HepG2 (cell line): ENCODE results near the gene PSMD6. TPM values are rescaled to one million over a fixed set of nuclear protein-coding genes. Genes with fewer than 3 reads are reported as not detected.
A peak's percentile ranks its signal among the peaks of the same experiment; 100 is the strongest.

ENCODE experiments used
- ATAC-seq: fragments of 200-7000 bp; cut with Tn5 transposase; 3 replicates; pipeline ENCODE4 v1.9.1; 2020; ENCODE audit warnings: mild to moderate bottlenecking, moderate library complexity
- BruUV-seq: library from RNA; stranded (reverse); fragments of 400-500 nt; replicated peaks from 2 replicates; lab custom pipeline; 2021; lab: Mats Ljungman, UMichigan
- CTCF ChIA-PET: fragments of 300-600 bp; formaldehyde crosslinking; extraction: SDS; loops from one replicate; lab custom pipeline; 2021; ENCODE audit warnings: low total read pairs, inconsistent platforms, low intra/inter-chr PET ratio; lab: Yijun Ruan, JAX
- POLR2A ChIA-PET: fragments of 350-600 bp; sonication (Branson Sonifier 250); formaldehyde crosslinking; loops from one replicate; lab custom pipeline; 2020; ENCODE audit warnings: antibody characterized with exemption, inconsistent platforms; lab: Yijun Ruan, JAX
- DNase-seq: peaks from one replicate; pipeline ENCODE4 v3.0.0-alpha.2; 2015; ENCODE audit warnings: low spot score
- FAIRE-seq: peaks from 3 replicates; lab custom pipeline; 2011; peaks lifted over from hg19 to GRCh38; lab: Jason Lieb, UNC
- H2AFZ ChIP-seq: one replicate; pipeline ENCODE4 v1.6.1; 2011; ENCODE audit warnings: low read length, inconsistent platforms
- H3K27ac ChIP-seq: fragments of 300-600 bp; 3 replicates; pipeline ENCODE4 v1.8.0; 2011; ENCODE audit warnings: mixed run types, mild to moderate bottlenecking, mixed read lengths, low read length, inconsistent platforms; ENCODE audit not compliant: insufficient read depth; ENCODE audit errors: extremely low read length
- H3K27me3 ChIP-seq, 2 experiments: fragments of 200-600 bp in 1 of 2; 2 replicates in 1 of 2; 3 replicates in 1 of 2; pipeline versions ENCODE4 v1.6.0 to v1.8.0; 2011; ENCODE audit warnings: low read length in 2 of 2, mild to moderate bottlenecking in 2 of 2, moderate library complexity in 2 of 2, inconsistent platforms in 1 of 2; ENCODE audit not compliant: insufficient read depth in 2 of 2, control insufficient read depth in 1 of 2
- H3K36me3 ChIP-seq, 2 experiments: fragments of 200-600 bp in 1 of 2; replicated peaks in 1 of 2; 2 replicates in 1 of 2; 3 replicates in 1 of 2; pipeline versions ENCODE4 v1.5.1 to v1.8.0; 2011; ENCODE audit warnings: low read length in 2 of 2, inconsistent platforms in 1 of 2; ENCODE audit not compliant: insufficient read depth in 2 of 2, control insufficient read depth in 1 of 2
- H3K4me1 ChIP-seq: 2 replicates; pipeline ENCODE4 v1.5.1; 2012; ENCODE audit warnings: low read length, inconsistent platforms; ENCODE audit not compliant: insufficient read depth
- H3K4me2 ChIP-seq: 2 replicates; pipeline ENCODE4 v1.6.0; 2011; ENCODE audit warnings: low read depth, low read length, inconsistent platforms
- H3K4me3 ChIP-seq, 3 experiments: fragments of 200-600 bp in 1 of 3; sonication (generic), shearing (Covaris generic) in 1 of 3; replicated peaks in 1 of 3; 2 replicates each; pipeline ENCODE4 v1.5.1; 2011 to 2016; ENCODE audit warnings: low read length in 3 of 3, inconsistent platforms in 2 of 3, low read depth in 2 of 3, mild to moderate bottlenecking in 2 of 3, control low read depth in 1 of 3, mixed read lengths in 1 of 3; ENCODE audit not compliant: insufficient read depth in 1 of 3
- H3K79me2 ChIP-seq: one replicate; pipeline ENCODE4 v1.6.1; 2011; ENCODE audit warnings: low read length, inconsistent platforms; ENCODE audit not compliant: insufficient read depth
- H3K9ac ChIP-seq: 2 replicates; pipeline ENCODE4 v1.6.0; 2011; ENCODE audit warnings: mild to moderate bottlenecking, low read depth, low read length, inconsistent platforms; ENCODE audit not compliant: insufficient read depth
- H3K9me3 ChIP-seq: 2 replicates; pipeline ENCODE4 v1.5.1; 2012; ENCODE audit warnings: mild to moderate bottlenecking, low read length
- H4K20me1 ChIP-seq: 2 replicates; pipeline ENCODE4 v1.6.0; 2011; ENCODE audit warnings: inconsistent platforms, mild to moderate bottlenecking, low read length, moderate library complexity; ENCODE audit not compliant: insufficient read depth
- CBX1 ChIP-seq: IDR thresholded peaks from one replicate; pipeline ENCODE4 v1.6.1; 2016; ENCODE audit warnings: antibody characterized with exemption, low read depth
- CEBPG ChIP-seq: IDR thresholded peaks from 2 replicates; pipeline ENCODE4 v1.6.1; 2016
- DPF2 ChIP-seq: sonication (generic); formaldehyde crosslinking; IDR thresholded peaks from 2 replicates; pipeline ENCODE4 v1.4.0; 2020; ENCODE audit warnings: mild to moderate bottlenecking, low read depth, missing genetic modification reagents, borderline replicate concordance
- FOXP1 ChIP-seq, 2 experiments: fragments of 450-650 bp in 1 of 2; IDR thresholded peaks; 2 replicates each; pipeline ENCODE4 v1.6.1; 2017 to 2018; ENCODE audit warnings: antibody characterized with exemption in 1 of 2
- GFI1 ChIP-seq: sonication (generic); formaldehyde crosslinking; IDR thresholded peaks from 2 replicates; pipeline ENCODE4 v1.5.0; 2020; ENCODE audit warnings: missing genetic modification reagents, mild to moderate bottlenecking, borderline replicate concordance
- GLI4 ChIP-seq: sonication (generic); formaldehyde crosslinking; IDR thresholded peaks from 2 replicates; pipeline ENCODE4 v1.5.1; 2020; ENCODE audit warnings: missing genetic modification reagents, mild to moderate bottlenecking, moderate library complexity, borderline replicate concordance
- NFATC3 ChIP-seq: sonication (generic); formaldehyde crosslinking; IDR thresholded peaks from 2 replicates; pipeline ENCODE4 v1.5.1; 2020; ENCODE audit warnings: mild to moderate bottlenecking, missing genetic modification reagents
- SMAD3 ChIP-seq: sonication (generic); formaldehyde crosslinking; IDR thresholded peaks from 2 replicates; pipeline ENCODE4 v1.4.0; 2020; ENCODE audit warnings: missing genetic modification reagents
- SMAD9 ChIP-seq: sonication (generic); formaldehyde crosslinking; IDR thresholded peaks from 2 replicates; pipeline ENCODE4 v1.5.1; 2020; ENCODE audit warnings: mild to moderate bottlenecking, missing genetic modification reagents
- SMARCE1 ChIP-seq: fragments of 450-650 bp; IDR thresholded peaks from 2 replicates; pipeline ENCODE4 v1.6.1; 2017; ENCODE audit warnings: borderline replicate concordance
- SOX13 ChIP-seq, 3 experiments: fragments of 450-650 bp in 1 of 3; sonication (generic) in 1 of 3; formaldehyde crosslinking in 1 of 3; IDR thresholded peaks in 2 of 3; conservative IDR thresholded peaks in 1 of 3; 2 replicates each; pipeline versions ENCODE4 v1.5.0 to v1.6.1; 2016 to 2020; ENCODE audit warnings: antibody characterized with exemption in 1 of 3, mild to moderate bottlenecking in 1 of 3, missing compliant biosample characterization in 1 of 3, missing genetic modification reagents in 1 of 3, moderate library complexity in 1 of 3
- ZNF343 ChIP-seq: sonication (generic); formaldehyde crosslinking; IDR thresholded peaks from 2 replicates; pipeline ENCODE4 v1.4.0; 2020; ENCODE audit warnings: mild to moderate bottlenecking, missing genetic modification reagents
- ZNF562 ChIP-seq: sonication (generic); formaldehyde crosslinking; IDR thresholded peaks from 2 replicates; pipeline ENCODE4 v1.8.0; 2022; ENCODE audit warnings: missing genetic modification reagents, borderline replicate concordance
- ZNF780A ChIP-seq: sonication (generic); formaldehyde crosslinking; IDR thresholded peaks from 2 replicates; pipeline ENCODE4 v1.8.0; 2022; ENCODE audit warnings: mild to moderate bottlenecking, missing genetic modification reagents, moderate library complexity
- ZZZ3 ChIP-seq: sonication (generic); formaldehyde crosslinking; IDR thresholded peaks from 2 replicates; pipeline ENCODE4 v1.4.0; 2020; ENCODE audit warnings: missing genetic modification reagents, mild to moderate bottlenecking, borderline replicate concordance
- WGBS: methylation state at CpG from one replicate; pipeline ENCODE4 v1.1.6; 2017; ENCODE audit warnings: low lambda C conversion rate; 5-methylcytosine and 5-hydroxymethylcytosine counted together
- in situ Hi-C: cut with HindIII; loops from 2 replicates; pipeline ENCODE4 v1.10.0; 2017; ENCODE audit warnings: low pct_unique_long_range_greater_than_20kb; ENCODE audit not compliant: extremely low pct_ligation_motif_present
- intact Hi-C: fragments of 100-400 bp; cut with micrococcal nuclease; formaldehyde crosslinking; loops from one replicate; pipeline ENCODE4 v1.10.0; 2022; ENCODE audit not compliant: unreplicated experiment
- polyA plus RNA-seq, 8 experiments: library from polyadenylated mRNA; depleted of rRNA in 3 of 8; stranded (reverse) in 7 of 8; unstranded in 1 of 8; fragments of >200 nt; fragmentation: Illumina TruSeq in 4 of 8; extraction: Trizol in 4 of 8; gene quantifications; 2 replicates each; pipeline versions ENCODE4 v1.2.1 to v1.2.3, GENCODE V29; 2011 to 2016; ENCODE audit warnings: low read depth in 4 of 8, missing spikeins in 1 of 8, mixed read lengths in 1 of 8; ENCODE audit not compliant: insufficient read depth in 1 of 8
- total RNA-seq, 5 experiments: library from RNA; depleted of rRNA; stranded (reverse); fragments of >200 nt; fragmentation: Illumina TruSeq; extraction: Trizol; gene quantifications; 2 replicates each; pipeline ENCODE4 v1.2.3, GENCODE V29; 2016; ENCODE audit warnings: low read depth in 1 of 5
- TF ChIP-seq, protein P1 (sequence below): sonication (generic); formaldehyde crosslinking; conservative IDR thresholded peaks from 2 replicates; pipeline ENCODE4 v1.4.0; 2020; ENCODE audit warnings: missing genetic modification reagents
- TF ChIP-seq, protein P2 (sequence below): sonication (generic); formaldehyde crosslinking; IDR thresholded peaks from 2 replicates; pipeline ENCODE4 v1.8.1; 2022; ENCODE audit warnings: mild to moderate bottlenecking, missing genetic modification reagents
- TF ChIP-seq, protein P3 (sequence below): sonication (generic); formaldehyde crosslinking; IDR thresholded peaks from 2 replicates; pipeline ENCODE4 v1.4.0; 2020; ENCODE audit warnings: missing genetic modification reagents

PSMD6 gene
- total and polyA plus RNA-seq, 2 of the 13 experiments (the other 11 are each of a cell fraction or from before 2014, with no cell fraction given), result 36.8 to 117 TPM

DNA sequence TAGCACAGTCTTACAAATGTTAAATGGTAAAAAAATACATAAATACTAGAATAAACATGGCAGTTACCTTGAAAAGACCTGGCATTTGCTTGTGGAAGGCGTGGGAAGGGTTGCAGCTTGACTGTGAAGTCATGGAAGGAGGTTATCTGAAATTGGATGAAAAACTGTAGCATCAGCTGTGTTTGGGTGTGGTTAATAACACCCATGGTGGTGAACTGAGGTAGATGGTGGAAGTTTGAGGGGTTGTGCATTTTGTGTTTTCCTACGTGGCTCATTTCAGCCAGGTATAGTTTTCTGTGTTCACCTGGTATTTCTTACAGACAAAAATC, 46.5 kb downstream of the PSMD6 start (continued):
- TF ChIP-seq, protein P1, sequence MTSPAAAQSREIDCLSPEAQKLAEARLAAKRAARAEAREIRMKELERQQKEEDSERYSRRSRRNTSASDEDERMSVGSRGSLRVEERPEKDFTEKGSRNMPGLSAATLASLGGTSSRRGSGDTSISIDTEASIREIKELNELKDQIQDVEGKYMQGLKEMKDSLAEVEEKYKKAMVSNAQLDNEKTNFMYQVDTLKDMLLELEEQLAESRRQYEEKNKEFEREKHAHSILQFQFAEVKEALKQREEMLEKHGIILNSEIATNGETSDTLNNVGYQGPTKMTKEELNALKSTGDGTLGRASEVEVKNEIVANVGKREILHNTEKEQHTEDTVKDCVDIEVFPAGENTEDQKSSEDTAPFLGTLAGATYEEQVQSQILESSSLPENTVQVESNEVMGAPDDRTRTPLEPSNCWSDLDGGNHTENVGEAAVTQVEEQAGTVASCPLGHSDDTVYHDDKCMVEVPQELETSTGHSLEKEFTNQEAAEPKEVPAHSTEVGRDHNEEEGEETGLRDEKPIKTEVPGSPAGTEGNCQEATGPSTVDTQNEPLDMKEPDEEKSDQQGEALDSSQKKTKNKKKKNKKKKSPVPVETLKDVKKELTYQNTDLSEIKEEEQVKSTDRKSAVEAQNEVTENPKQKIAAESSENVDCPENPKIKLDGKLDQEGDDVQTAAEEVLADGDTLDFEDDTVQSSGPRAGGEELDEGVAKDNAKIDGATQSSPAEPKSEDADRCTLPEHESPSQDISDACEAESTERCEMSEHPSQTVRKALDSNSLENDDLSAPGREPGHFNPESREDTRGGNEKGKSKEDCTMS (CRISPR knock-in tag), result no peak
- TF ChIP-seq, all 625 proteins: peak for 0

DNA sequence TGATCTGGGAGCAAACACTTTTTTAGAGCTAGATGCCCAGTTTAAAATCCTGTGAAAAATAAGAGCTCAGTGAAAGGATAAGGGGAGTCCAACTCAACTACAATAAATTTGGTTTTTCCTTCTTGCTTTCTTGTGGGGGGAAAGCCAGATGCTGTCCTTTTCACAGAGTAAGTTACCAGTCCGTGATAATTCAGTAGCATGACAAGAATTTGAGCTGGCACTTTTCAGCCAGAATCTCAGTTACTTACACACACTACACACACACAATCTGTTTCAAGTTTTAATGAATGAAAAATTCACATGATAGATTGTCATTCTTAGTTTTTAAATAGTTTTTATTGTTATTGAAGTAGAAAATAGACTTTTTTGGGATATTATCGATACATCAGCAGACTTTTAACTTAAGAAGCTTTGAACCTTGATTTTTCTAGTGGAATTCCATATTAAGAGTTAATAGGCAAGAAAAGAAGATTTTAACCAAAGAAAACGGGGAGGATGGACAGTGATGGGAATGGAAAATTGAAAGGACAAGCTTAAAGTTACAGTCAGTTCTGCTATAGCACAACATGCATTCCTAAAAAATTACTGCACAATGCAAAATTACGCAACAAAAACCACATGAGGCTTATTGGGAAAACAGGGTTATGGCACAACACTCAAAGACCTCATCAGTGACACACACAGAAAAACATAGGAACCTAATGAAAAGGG, 47.0 kb downstream of the PSMD6 start:
- Histone ChIP-seq H3K4me3 (no peak overlapping the region), H3K9me3 (no peaks in the 10 kb centered on the region), H3K79me2 (peaks cover 56% of the 10 kb centered on the region), H3K27me3 (no peaks in the 10 kb centered on the region), H3K4me2 (no peak overlapping the region), H3K27ac (peak overlapping the region; percentile 16), H2AFZ (no peak overlapping the region), H4K20me1 (no peaks in the 10 kb centered on the region), H3K36me3 (peaks cover 13 to 19% of the 10 kb centered on the region in 2 experiments), H3K9ac (no peak overlapping the region), H3K4me1 (peaks cover 33% of the 10 kb centered on the region)
- POLR2A ChIA-PET, result interaction anchor here (1.4 to 2.6 kb wide), 2 partner anchors 8 to 64 kb away, joined by 4 to 11 read pairs; partner anchors contain the start of gene SCAANT1
- ATAC-seq (no peak; the same call in 2 of the 3 replicates), FAIRE-seq (no peak), DNase-seq (peak; percentile 62)
- WGBS, result 97% methylated on average over 4 of the region's 4 CpGs
- intact Hi-C loops, result no loop called here
- CTCF ChIA-PET, result no interaction called here
- BruUV-seq, result no TSS peak
- in situ Hi-C loops, result no loop called here
- TF ChIP-seq CBX1 (no peak), SMARCE1 (no peak), NFATC3 (CRISPR knock-in tag) (no peak), SMAD9 (CRISPR knock-in tag) (no peak), SOX13 (IDR thresholded peaks at IDR 0.05) (no peak), SOX13 (CRISPR knock-in tag; conservative IDR thresholded peaks at IDR 0.05 in 1 of 2, IDR thresholded peaks at IDR 0.05 in 1 of 2) (peak in 1 of 2 experiments; percentile 86; a peak in 2 of 4 replicates), GFI1 (CRISPR knock-in tag) (no peak), ZNF780A (no peak), DPF2 (no peak), CEBPG (CRISPR knock-in tag) (peak; percentile 82), SMAD3 (CRISPR knock-in tag) (0 out of 2 replicates have a peak, but pooled peaks have one; percentile 25), FOXP1 (IDR thresholded peaks at IDR 0.05) (no peak), FOXP1 (CRISPR knock-in tag; IDR thresholded peaks at IDR 0.05) (peak; percentile 41; the same call in 1 of the 2 replicates), ZNF343 (CRISPR knock-in tag) (no peak), ZNF562 (no peak), GLI4 (CRISPR knock-in tag) (no peak), ZZZ3 (no peak)
- TF ChIP-seq, protein P2, sequence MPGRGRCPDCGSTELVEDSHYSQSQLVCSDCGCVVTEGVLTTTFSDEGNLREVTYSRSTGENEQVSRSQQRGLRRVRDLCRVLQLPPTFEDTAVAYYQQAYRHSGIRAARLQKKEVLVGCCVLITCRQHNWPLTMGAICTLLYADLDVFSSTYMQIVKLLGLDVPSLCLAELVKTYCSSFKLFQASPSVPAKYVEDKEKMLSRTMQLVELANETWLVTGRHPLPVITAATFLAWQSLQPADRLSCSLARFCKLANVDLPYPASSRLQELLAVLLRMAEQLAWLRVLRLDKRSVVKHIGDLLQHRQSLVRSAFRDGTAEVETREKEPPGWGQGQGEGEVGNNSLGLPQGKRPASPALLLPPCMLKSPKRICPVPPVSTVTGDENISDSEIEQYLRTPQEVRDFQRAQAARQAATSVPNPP (CRISPR knock-in tag), result no peak
- TF ChIP-seq, protein P3, sequence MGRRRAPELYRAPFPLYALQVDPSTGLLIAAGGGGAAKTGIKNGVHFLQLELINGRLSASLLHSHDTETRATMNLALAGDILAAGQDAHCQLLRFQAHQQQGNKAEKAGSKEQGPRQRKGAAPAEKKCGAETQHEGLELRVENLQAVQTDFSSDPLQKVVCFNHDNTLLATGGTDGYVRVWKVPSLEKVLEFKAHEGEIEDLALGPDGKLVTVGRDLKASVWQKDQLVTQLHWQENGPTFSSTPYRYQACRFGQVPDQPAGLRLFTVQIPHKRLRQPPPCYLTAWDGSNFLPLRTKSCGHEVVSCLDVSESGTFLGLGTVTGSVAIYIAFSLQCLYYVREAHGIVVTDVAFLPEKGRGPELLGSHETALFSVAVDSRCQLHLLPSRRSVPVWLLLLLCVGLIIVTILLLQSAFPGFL (CRISPR knock-in tag), result no peak
